HG03060 (cell line): ENCODE data around the gene GJE1.
"Not testable (repeated sequence)": the region's sequence is repeated elsewhere in the genome, so short reads cannot be mapped to it uniquely, and the experiment has no call there.

Experiments
- ATAC-seq: cut with Tn5 transposase; IDR thresholded peaks from one replicate; pipeline ENCODE4 v1.9.1; 2021; ENCODE audit warnings: low read depth, moderate number of reproducible peaks; ENCODE audit not compliant: unreplicated experiment

Gene GJE1

GRCh38 chr6:142132625-142133024, at the start of gene GJE1:
TSS of gene GJE1 (plus strand) at chr6:142132925. CDS start at chr6:142133159, 234 bp downstream.
- ATAC-seq: no peak

- no peak for ATAC-seq
Observed at GRCh38 chr6:142087950-142088857, 44.5 kb upstream of the GJE1 start.

- ATAC-seq: no peak
Observed at GRCh38 chr6:142088858-142089216, 43.9 kb upstream of the GJE1 start.

GRCh38 chr6:142104820-142105219, 27.9 kb upstream of the GJE1 start:
- not testable (repeated sequence) for ATAC-seq

- ATAC-seq: not testable (repeated sequence)
Observed at GRCh38 chr6:142110820-142111219, 21.9 kb upstream of the GJE1 start.

GRCh38 chr6:142112451-142113061, 20.2 kb upstream of the GJE1 start:
- ATAC-seq: peak; percentile 51

- no peak for ATAC-seq
Observed at GRCh38 chr6:142117366-142117765, 15.4 kb upstream of the GJE1 start.

- ATAC-seq: no peak
Observed at GRCh38 chr6:142118328-142118727, 14.4 kb upstream of the GJE1 start.

- no peak for ATAC-seq
Observed at GRCh38 chr6:142118925-142119324, 13.8 kb upstream of the GJE1 start.

- no peak for ATAC-seq
Observed at GRCh38 chr6:142121342-142121741, 11.4 kb upstream of the GJE1 start.

GRCh38 chr6:142130814-142131213, 1.9 kb upstream of the GJE1 start:
- ATAC-seq: no peak

GRCh38 chr6:142138876-142139275, 6.2 kb downstream of the GJE1 start:
- no peak for ATAC-seq

- not testable (repeated sequence) for ATAC-seq
Observed at GRCh38 chr6:142141531-142141930, 8.8 kb downstream of the GJE1 start.

- ATAC-seq: peak; percentile 99
Observed at GRCh38 chr6:142146828-142147662, 14.3 kb downstream of the GJE1 start, which contains the start of the genes NMBR and VTA1. TSS of gene NMBR (minus strand) at chr6:142147122. CDS start at chr6:142088658, 58,464 bp downstream. TSS of gene VTA1 (plus strand) at chr6:142147263. CDS start at chr6:142147288, 25 bp downstream.

GRCh38 chr6:142152746-142153145, 20.0 kb downstream of the GJE1 start:
- ATAC-seq: no peak

- no peak for ATAC-seq
Observed at GRCh38 chr6:142153196-142153595, 20.5 kb downstream of the GJE1 start.

- ATAC-seq: no peak
Observed at GRCh38 chr6:142154336-142154735, 21.6 kb downstream of the GJE1 start.

GRCh38 chr6:142155091-142155490, 22.4 kb downstream of the GJE1 start:
- ATAC-seq: no peak

GRCh38 chr6:142155895-142156757, 23.4 kb downstream of the GJE1 start:
- ATAC-seq: peak; percentile 47

GRCh38 chr6:142156758-142157068, 24.0 kb downstream of the GJE1 start:
- not testable (repeated sequence) for ATAC-seq
